IPS DF 6.9 (cell line): ENCODE results near the gene KIRREL3.

Experiments
- DNase-seq: peaks from one replicate; pipeline ENCODE4 v3.0.0-alpha.2; 2013; ENCODE audit warnings: low read depth, low spot score
- H3K27ac ChIP-seq: one replicate; pipeline ENCODE4 v1.5.1; 2013; ENCODE audit warnings: low read length, control low read depth
- H3K27me3 ChIP-seq: 2 replicates; pipeline ENCODE4 v1.6.1; 2013; ENCODE audit warnings: mild to moderate bottlenecking, low read length; ENCODE audit not compliant: control insufficient read depth, insufficient read depth
- H3K36me3 ChIP-seq: 2 replicates; pipeline ENCODE4 v1.6.1; 2013; ENCODE audit warnings: low read length; ENCODE audit not compliant: control insufficient read depth, insufficient read depth
- H3K4me1 ChIP-seq: 2 replicates; pipeline ENCODE4 v1.6.1; 2013; ENCODE audit warnings: low read length; ENCODE audit not compliant: control insufficient read depth, insufficient read depth
- H3K4me3 ChIP-seq: 2 replicates; pipeline ENCODE4 v1.5.1; 2013; ENCODE audit warnings: mild to moderate bottlenecking, low read length
- H3K9me3 ChIP-seq: 2 replicates; pipeline ENCODE4 v1.6.1; 2013; ENCODE audit warnings: low read length, inconsistent platforms; ENCODE audit not compliant: control insufficient read depth, insufficient read depth
- WGBS: extraction: QIAGEN DNeasy Blood & Tissue Kit; methylation state at CpG from one replicate; pipeline ENCODE4 v1.1.7; 2013; ENCODE audit warnings: mixed read lengths, missing lambda C conversion rate; ENCODE audit not compliant: insufficient read length, insufficient coverage; 5-methylcytosine and 5-hydroxymethylcytosine counted together

The KIRREL3 gene

DNA sequence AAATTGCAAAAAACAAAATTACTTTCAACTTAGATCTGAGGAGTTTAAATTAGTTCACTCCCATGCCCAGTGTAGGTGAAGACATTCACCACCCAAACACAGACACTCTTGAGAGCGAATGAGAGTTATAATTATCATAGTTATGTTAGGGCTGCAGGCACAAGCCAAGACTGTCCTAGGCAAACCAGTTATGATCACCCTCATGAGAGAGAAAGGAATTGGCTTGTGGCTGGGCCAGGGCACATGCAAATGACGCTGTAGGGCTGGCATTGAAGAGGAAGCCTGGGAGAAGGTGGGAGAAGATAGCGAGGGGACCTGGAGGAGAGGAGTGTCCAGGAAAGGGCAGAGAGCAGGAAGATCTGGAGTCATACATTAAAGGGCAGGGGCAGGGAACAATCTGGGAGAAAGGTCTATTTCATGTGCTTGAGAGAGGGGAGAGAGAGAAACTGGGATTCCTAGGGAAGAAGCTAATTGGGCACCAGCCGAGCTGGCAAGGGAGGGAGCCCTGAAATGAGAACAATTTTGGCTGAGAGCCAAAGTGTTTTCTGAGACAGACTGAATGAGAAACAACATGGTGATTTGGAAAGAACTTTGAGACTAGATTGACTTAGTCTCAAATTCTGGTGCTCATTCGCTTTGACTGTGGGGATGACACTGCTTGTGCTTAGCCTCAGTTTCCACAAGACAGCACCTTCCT is 279.9 kb downstream of the KIRREL3 start:
- H3K9me3 ChIP-seq = no peaks in the 10 kb centered on the region
- H3K4me1 ChIP-seq = no peaks in the 10 kb centered on the region
- H3K36me3 ChIP-seq = no peaks in the 10 kb centered on the region
- H3K4me3 ChIP-seq = no peak overlapping the region
- WGBS = no CpG with 5 or more reads among the region's 5 CpGs
- no peak overlapping the region for H3K27ac ChIP-seq
- no peak for DNase-seq
- no peaks in the 10 kb centered on the region for H3K27me3 ChIP-seq

- Histone ChIP-seq H3K9me3 (no peaks in the 10 kb centered on the region), H3K4me1 (no peaks in the 10 kb centered on the region), H3K4me3 (no peak overlapping the region), H3K27ac (no peak overlapping the region), H3K27me3 (no peaks in the 10 kb centered on the region), H3K36me3 (no peaks in the 10 kb centered on the region)
- no peak for DNase-seq
- no CpG with 5 or more reads among the region's 3 CpGs for WGBS
Measured at GRCh38 chr11:126719740-126720139, 280.8 kb downstream of the KIRREL3 start.

DNA sequence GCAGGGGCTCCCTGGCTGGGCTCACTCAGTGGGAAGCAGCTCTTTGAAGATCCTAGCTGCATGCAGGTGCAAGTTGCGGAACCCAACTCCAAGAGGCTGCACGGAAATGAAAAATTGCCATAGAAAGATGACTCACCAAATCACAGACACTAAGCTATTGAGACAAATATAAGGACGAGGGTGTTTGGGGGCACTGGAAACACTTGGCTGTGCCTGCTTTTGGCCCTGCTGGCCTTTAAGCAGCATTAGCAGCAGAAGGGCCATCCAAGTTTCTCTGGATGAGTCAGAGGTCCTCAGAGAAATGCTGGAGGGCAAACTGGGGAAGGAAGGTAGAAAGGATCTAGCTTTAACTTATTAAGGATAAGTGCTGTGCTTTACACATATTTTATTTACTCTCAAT is 282.3 kb downstream of the KIRREL3 start:
- no peak overlapping the region for H3K4me3 ChIP-seq
- no CpG with 5 or more reads among the region's 3 CpGs for WGBS
- H3K4me1 ChIP-seq = no peaks in the 10 kb centered on the region
- H3K36me3 ChIP-seq = no peaks in the 10 kb centered on the region
- no peaks in the 10 kb centered on the region for H3K9me3 ChIP-seq
- no peak overlapping the region for H3K27ac ChIP-seq
- DNase-seq = no peak
- H3K27me3 ChIP-seq = no peaks in the 10 kb centered on the region

- Histone ChIP-seq H3K27ac (no peak overlapping the region), H3K4me3 (no peak overlapping the region), H3K9me3 (no peaks in the 10 kb centered on the region), H3K36me3 (no peaks in the 10 kb centered on the region), H3K27me3 (no peaks in the 10 kb centered on the region), H3K4me1 (no peaks in the 10 kb centered on the region)
- peak; percentile 33 for DNase-seq
- no CpG with 5 or more reads among the region's 4 CpGs for WGBS
Measured at GRCh38 chr11:126716456-126717083, 284.0 kb downstream of the KIRREL3 start.

DNA sequence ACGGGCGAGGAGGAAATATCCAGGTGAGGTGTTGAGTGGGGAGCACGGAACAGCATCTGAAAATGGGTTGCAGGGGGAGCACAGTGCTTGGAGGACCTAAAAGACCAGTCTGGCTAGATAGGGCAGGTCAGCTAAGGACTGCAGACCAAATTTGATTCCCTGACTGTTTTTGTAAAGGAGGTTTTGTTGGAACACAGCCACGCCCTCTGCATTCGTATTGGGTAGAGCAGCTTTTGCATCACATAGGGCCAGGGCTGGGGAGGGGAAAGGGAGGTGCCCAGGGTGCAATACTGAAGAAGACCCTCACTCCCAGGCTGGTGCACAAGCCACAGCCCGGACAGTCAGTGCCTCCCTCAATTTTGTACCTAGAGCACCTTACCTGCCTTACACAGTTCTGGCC is 286.8 kb downstream of the KIRREL3 start:
- H3K36me3 ChIP-seq = no peaks in the 10 kb centered on the region
- no peak for DNase-seq
- H3K4me3 ChIP-seq = no peak overlapping the region
- no peak overlapping the region for H3K27ac ChIP-seq
- no peaks in the 10 kb centered on the region for H3K4me1 ChIP-seq
- no peaks in the 10 kb centered on the region for H3K9me3 ChIP-seq
- no peaks in the 10 kb centered on the region for H3K27me3 ChIP-seq
- no CpG with 5 or more reads among the region's 6 CpGs for WGBS

DNA sequence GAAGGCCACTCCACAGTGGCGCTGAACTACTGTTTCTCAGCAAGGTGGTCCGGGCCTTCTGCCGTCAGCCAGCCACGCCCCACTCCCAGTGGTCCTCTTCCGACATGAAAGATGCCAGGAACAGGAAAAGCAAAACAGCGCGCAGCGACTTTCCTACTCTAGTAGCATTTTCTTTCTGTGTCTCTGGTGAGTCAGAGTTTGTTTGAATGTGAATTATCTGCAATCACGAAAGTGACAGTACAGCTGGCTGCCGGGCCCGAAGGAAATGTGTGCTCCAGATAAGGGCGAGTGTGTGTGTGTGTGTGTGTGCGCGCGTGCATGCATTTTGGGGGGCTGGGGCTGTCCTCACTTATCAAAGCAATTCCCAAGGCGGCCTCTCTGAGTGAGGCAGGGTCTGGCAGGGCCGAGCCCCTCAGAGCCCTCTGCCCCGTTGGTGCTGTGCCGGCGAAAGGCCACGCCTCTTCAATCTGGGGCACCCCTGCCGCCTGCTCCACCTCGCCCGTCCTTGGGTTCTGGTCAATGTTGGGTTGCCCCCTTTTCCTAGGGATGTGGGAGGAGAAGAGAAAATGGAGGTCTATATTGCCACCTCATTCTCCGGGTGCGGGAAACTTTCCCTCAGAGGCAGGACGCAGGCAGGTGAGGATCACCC is 288.5 kb downstream of the KIRREL3 start:
- H3K36me3 ChIP-seq = no peaks in the 10 kb centered on the region
- H3K4me1 ChIP-seq = no peaks in the 10 kb centered on the region
- no peak overlapping the region for H3K27ac ChIP-seq
- H3K27me3 ChIP-seq = no peaks in the 10 kb centered on the region
- H3K9me3 ChIP-seq = no peaks in the 10 kb centered on the region
- no CpG with 5 or more reads among the region's 27 CpGs for WGBS
- H3K4me3 ChIP-seq = no peak overlapping the region
- no peak for DNase-seq

GRCh38 chr11:126710804-126711399 is 289.7 kb downstream of the KIRREL3 start:
- no peak for DNase-seq
- H3K4me3 ChIP-seq = no peak overlapping the region
- H3K27ac ChIP-seq = no peak overlapping the region
- no peaks in the 10 kb centered on the region for H3K36me3 ChIP-seq
- H3K9me3 ChIP-seq = no peaks in the 10 kb centered on the region
- no peaks in the 10 kb centered on the region for H3K4me1 ChIP-seq
- H3K27me3 ChIP-seq = no peaks in the 10 kb centered on the region
- no CpG with 5 or more reads among the region's 4 CpGs for WGBS

DNA sequence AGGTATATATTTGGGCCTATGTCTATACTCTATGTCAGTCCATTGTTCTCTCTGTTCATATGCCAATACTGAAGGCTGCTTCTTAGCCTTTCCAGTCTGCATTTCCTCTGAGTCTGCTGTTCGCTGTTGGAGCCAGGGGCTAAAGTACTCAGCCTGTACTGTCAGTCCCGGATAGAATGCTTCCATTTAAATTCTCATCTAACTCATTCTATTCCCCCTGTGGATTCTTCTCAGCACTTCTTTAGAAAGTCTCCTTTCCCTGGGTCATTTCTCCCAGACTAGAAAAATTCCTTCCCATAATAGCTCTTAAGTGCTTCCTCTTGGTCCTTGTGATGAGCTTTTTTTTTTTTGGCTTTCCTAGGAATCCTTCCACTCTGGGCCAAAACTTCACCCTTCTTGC is 293.1 kb downstream of the KIRREL3 start:
- Histone ChIP-seq H3K36me3 (no peaks in the 10 kb centered on the region), H3K27me3 (no peaks in the 10 kb centered on the region), H3K9me3 (no peaks in the 10 kb centered on the region), H3K4me1 (no peaks in the 10 kb centered on the region; the same call in 1 of the 2 replicates), H3K4me3 (no peak overlapping the region), H3K27ac (no peak overlapping the region)
- no peak for DNase-seq
- no CpG with 5 or more reads among the region's 2 CpGs for WGBS

GRCh38 chr11:126704096-126704495 is 296.5 kb downstream of the KIRREL3 start:
- H3K4me3 ChIP-seq = no peak overlapping the region
- WGBS = no CpG with 5 or more reads among the region's 2 CpGs
- no peak for DNase-seq
- no peaks in the 10 kb centered on the region for H3K36me3 ChIP-seq
- no peaks in the 10 kb centered on the region; the same call in 1 of the 2 replicates for H3K4me1 ChIP-seq
- no peaks in the 10 kb centered on the region for H3K27me3 ChIP-seq
- H3K9me3 ChIP-seq = no peaks in the 10 kb centered on the region
- no peak overlapping the region for H3K27ac ChIP-seq

DNA sequence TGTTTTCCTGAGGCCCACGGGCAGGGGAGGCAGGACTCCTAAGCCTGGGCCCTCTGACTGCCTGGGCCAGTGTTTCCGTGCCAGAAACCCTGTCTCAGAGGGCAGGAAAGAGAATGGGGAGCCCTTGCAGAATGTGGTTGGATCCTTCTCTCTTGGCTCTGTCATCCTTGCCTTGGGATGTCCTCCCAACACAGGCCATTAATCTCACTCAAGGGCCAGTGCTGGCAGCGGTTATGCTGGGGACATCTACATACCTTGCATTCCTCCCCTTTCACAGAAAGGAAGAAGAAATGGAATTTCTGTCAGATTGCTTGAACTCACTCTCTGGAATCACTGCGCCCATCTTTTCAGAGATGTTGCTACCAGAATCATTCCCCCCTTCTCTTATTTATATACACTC is 296.9 kb downstream of the KIRREL3 start:
- Histone ChIP-seq H3K4me3 (no peak overlapping the region), H3K27ac (no peak overlapping the region), H3K27me3 (no peaks in the 10 kb centered on the region), H3K36me3 (no peaks in the 10 kb centered on the region), H3K9me3 (no peaks in the 10 kb centered on the region), H3K4me1 (no peaks in the 10 kb centered on the region; the same call in 1 of the 2 replicates)
- DNase-seq = no peak
- WGBS = no CpG with 5 or more reads among the region's 4 CpGs
